ENCODE data around the gene GRAMD4. TPM values are rescaled to one million over a fixed set of nuclear protein-coding genes. Genes with fewer than 3 reads are reported as not detected.
A peak's percentile ranks its signal among the peaks of the same experiment; 100 is the strongest.
"Not testable (repeated sequence)": the region's sequence is repeated elsewhere in the genome, so short reads cannot be mapped to it uniquely, and the experiment has no call there.

GRAMD4 gene
- total and polyA plus RNA-seq, 7 donors = 11.3 to 39.3 (median 17.8) TPM

DNA sequence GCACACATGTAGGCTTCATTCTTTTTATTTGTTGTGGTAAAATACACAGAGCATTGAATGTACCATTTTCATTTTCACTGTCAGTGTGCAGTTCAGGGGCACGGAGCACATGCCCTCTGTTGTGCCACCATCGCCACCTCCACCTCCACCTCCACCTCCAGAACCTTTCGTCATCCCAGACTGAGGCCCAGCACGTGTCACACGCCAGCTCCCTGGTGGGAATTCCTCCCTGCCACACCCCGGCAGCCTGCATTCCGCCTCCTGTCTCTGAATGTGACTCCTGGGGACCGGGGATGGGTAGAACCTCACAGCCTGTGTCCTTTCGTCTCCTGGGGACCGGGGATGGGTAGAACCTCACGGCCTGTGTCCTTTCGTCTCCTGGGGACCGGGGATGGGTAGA is 10.9 kb downstream of the GRAMD4 start:
- H3K27ac ChIP-seq = no peak overlapping the region
- WGBS, 3 donors = 94 to 96% (median 96%) methylated on average over 11 to 12 of the region's 13 CpGs
- peaks cover 0 to 20% of the 10 kb centered on the region in 2 donors for H3K36me3 ChIP-seq (ENCODE audit: insufficient read depth in 1 of 2, low read depth in 1 of 2)
- H3K27me3 ChIP-seq (ENCODE audit: insufficient read depth in 3 of 3, low read length in 2 of 3) = no peaks in the 10 kb centered on the region
- no peak overlapping the region for H3K4me3 ChIP-seq
- no peak for TF ChIP-seq CTCF (IDR thresholded peaks at IDR 0.05)
- intact Hi-C loops (cut with DNase I) = loop anchor here in 1 of 2 donors (5.0 kb wide), 1 partner anchor 34 kb away; no protein-coding TSS in a partner anchor
- no peaks in the 10 kb centered on the region for H3K9me3 ChIP-seq
- DNase-seq = no peak
- peaks cover 5% of the 10 kb centered on the region for H3K4me1 ChIP-seq
- no peak for ATAC-seq

DNA sequence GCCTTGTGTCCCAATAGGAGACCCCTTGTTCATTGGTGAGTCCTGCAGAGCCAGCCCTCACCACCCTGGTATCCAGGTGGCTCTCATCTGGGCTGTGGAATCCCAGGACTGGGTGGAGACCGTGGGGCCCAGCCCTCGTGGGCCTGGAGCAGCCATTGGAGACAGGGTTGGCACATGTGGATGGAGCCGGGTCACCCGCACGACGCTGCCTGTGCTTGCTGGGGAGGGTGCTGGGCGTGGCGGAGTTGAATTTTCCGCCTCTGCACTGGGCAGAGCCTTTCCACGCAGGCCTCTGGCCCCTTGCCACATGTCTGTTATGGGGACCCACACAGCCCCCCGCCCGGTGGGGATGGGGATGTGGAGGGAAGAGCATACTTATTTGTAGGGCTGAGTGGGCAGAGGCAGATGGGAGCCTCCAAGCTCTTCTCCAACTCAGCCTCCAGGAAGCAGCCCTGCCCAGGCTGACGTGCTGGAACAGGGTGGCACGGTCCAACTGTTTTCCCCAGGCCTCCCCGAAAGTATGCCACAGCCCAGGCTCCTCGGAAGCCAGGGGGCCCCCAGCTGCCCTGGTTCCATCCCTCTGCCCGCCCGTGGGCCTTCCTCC is 12.6 kb downstream of the GRAMD4 start:
- WGBS, 3 donors = 79 to 84% (median 82%) methylated on average over 18 of the region's 18 CpGs
- Histone ChIP-seq H3K4me3 (no peak overlapping the region), H3K27me3 (ENCODE audit: insufficient read depth in 3 of 3, low read length in 2 of 3) (no peaks in the 10 kb centered on the region), H3K36me3 (ENCODE audit: insufficient read depth in 1 of 2, low read depth in 1 of 2) (peaks cover 0 to 10% of the 10 kb centered on the region in 2 donors), H3K27ac (no peak overlapping the region), H3K9me3 (no peaks in the 10 kb centered on the region), H3K4me1 (peaks cover 19% of the 10 kb centered on the region)
- ATAC-seq (no peak), DNase-seq (peak in 1 of 2 donors; percentile 32)
- intact Hi-C loops (cut with DNase I) = loop anchor here in 1 of 2 donors (5.0 kb wide), 1 partner anchor 35 kb away; no protein-coding TSS in a partner anchor
- no peak for TF ChIP-seq CTCF (IDR thresholded peaks at IDR 0.05)

DNA sequence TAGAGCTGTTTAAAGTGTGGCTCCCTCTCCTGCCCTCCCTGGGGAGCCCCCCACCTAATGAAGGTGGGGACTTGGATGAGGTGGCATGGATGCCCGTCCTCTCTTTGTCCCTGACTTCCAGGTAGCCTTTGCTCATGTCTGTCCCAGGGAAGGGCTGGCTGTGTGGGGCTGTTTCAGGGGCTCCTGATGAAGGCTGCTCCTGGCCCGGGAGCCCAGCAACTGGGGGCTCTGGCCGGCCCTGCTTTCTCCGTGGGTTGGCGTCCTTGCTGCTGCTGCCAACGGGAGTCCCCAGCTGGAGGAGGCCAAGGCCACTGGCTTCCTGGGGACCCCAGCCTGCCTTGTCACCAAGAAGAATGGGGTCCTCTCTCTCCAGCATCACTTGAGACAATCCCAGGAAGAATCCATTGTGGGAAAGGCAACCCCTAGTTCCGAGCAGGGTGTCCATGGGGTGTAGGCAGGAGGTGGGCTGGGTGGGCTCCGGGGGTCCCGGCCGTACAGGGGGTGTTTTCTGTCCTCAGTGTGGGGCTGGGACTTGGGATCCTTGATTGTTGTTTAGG is 13.2 kb downstream of the GRAMD4 start:
- intact Hi-C loops (cut with DNase I) = loop anchor here in 1 of 2 donors (5.0 kb wide), 1 partner anchor 36 kb away; no protein-coding TSS in a partner anchor
- no peak for TF ChIP-seq CTCF (IDR thresholded peaks at IDR 0.05)
- H3K27ac ChIP-seq = no peak overlapping the region
- ATAC-seq (no peak), DNase-seq (peak in 1 of 2 donors; percentile 45)
- peaks cover 20% of the 10 kb centered on the region for H3K4me1 ChIP-seq
- 89 to 94% (median 89%) methylated on average over 10 of the region's 10 CpGs for WGBS, 3 donors
- no peaks in the 10 kb centered on the region for H3K27me3 ChIP-seq (ENCODE audit: insufficient read depth in 3 of 3, low read length in 2 of 3)
- H3K9me3 ChIP-seq = no peaks in the 10 kb centered on the region
- H3K4me3 ChIP-seq = no peak overlapping the region
- peaks cover 0 to 8% of the 10 kb centered on the region in 2 donors for H3K36me3 ChIP-seq (ENCODE audit: insufficient read depth in 1 of 2, low read depth in 1 of 2)

- Histone ChIP-seq H3K9me3 (no peaks in the 10 kb centered on the region), H3K4me1 (peaks cover 26% of the 10 kb centered on the region), H3K36me3 (ENCODE audit: insufficient read depth in 1 of 2, low read depth in 1 of 2) (peaks cover 0 to 8% of the 10 kb centered on the region in 2 donors), H3K4me3 (no peak overlapping the region), H3K27me3 (ENCODE audit: insufficient read depth in 3 of 3, low read length in 2 of 3) (no peaks in the 10 kb centered on the region), H3K27ac (no peak overlapping the region)
- 92 to 94% (median 92%) methylated on average over 11 of the region's 11 CpGs for WGBS, 3 donors
- ATAC-seq (no peak), DNase-seq (no peak)
- intact Hi-C loops (cut with DNase I) = loop anchor here in 1 of 2 donors (5.0 kb wide), 1 partner anchor 37 kb away; no protein-coding TSS in a partner anchor
- no peak for TF ChIP-seq CTCF (IDR thresholded peaks at IDR 0.05)
Observed at GRCh38 chr22:46634011-46634699, 14.0 kb downstream of the GRAMD4 start.

DNA sequence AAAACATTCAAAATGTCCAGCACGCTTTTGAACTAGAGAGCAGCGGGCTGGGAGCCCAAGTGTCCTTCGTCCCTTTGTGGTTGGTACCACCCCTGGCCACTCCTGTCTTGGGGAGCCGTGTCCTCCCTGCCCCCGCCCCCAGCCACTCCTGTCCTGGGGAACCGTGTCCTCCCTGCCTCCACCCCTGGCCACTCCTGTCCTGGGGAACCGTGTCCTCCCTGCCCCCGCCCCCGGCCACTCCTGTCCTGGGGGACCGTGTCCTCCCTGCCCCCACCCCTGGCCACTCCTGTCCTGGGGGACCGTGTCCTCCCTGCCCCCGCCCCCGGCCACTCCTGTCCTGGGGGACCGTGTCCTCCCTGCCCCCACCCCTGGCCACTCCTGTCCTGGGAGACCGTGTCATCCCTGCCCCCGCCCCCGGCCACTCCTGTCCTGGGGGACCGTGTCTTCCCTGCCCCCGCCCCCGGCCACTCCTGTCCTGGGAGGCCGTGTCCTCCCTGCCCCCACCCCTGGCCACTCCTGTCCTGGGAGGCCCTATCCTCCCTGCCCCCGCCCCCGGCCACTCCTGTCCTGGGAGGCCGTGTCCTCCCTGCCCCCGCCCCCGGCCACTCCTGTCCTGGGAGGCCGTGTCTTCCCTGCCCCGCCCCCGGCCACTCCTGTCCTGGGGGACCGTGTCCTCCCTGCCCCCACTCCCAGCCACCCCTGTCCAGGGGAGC is 14.9 kb downstream of the GRAMD4 start:
- intact Hi-C loops (cut with DNase I) = loop anchor here (5.0 kb wide), 1 partner anchor 38 kb away; no protein-coding TSS in a partner anchor
- ATAC-seq (peak in 1 of 4 donors; percentile 42), DNase-seq (peak; percentile 64 to 82)
- Histone ChIP-seq H3K27ac (peak overlapping the region; percentile 82), H3K36me3 (ENCODE audit: insufficient read depth in 1 of 2, low read depth in 1 of 2) (peaks cover 0 to 12% of the 10 kb centered on the region in 2 donors), H3K4me1 (peaks cover 36% of the 10 kb centered on the region)
- not testable (repeated sequence) for H3K9me3 ChIP-seq; H3K4me3 ChIP-seq; H3K27me3 ChIP-seq (ENCODE audit: insufficient read depth in 3 of 3, low read length in 2 of 3)
- whole genome bisulfite sequencing, 3 donors = 29 to 53% (median 33%) methylated on average over 16 to 28 of the region's 30 CpGs
